ENCODE measurements around the gene HPCAL1.

HPCAL1 gene

GRCh38 chr2:10372862-10373240, 70.1 kb downstream of the HPCAL1 start:
- no peak for DNase-seq

DNA sequence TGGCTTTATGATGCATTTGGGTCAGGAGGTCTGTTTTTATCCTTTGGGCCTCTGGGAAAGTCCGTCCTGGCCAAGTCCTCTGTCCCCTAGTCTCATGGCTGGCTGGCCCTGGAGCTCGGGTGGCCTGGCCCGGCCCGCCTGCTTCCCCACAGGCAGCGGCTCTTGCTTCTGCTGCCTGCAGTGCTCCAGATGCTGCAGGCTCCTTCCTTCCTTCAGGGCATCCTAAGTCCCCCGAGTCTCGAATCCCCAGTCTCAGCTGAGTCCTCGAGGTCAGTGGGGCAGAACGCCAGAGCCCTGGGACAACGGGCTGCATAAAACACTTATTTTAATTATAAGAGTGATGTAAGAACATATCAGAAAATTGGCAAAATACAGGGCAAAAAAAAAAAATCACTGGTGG, 71.2 kb downstream of the HPCAL1 start:
- no peak for DNase-seq

- no peak for DNase-seq
Measured at GRCh38 chr2:10374362-10374943, 71.7 kb downstream of the HPCAL1 start.

- DNase-seq = peak; percentile 55 to 57
Measured at GRCh38 chr2:10375570-10376281, 73.0 kb downstream of the HPCAL1 start.

DNA sequence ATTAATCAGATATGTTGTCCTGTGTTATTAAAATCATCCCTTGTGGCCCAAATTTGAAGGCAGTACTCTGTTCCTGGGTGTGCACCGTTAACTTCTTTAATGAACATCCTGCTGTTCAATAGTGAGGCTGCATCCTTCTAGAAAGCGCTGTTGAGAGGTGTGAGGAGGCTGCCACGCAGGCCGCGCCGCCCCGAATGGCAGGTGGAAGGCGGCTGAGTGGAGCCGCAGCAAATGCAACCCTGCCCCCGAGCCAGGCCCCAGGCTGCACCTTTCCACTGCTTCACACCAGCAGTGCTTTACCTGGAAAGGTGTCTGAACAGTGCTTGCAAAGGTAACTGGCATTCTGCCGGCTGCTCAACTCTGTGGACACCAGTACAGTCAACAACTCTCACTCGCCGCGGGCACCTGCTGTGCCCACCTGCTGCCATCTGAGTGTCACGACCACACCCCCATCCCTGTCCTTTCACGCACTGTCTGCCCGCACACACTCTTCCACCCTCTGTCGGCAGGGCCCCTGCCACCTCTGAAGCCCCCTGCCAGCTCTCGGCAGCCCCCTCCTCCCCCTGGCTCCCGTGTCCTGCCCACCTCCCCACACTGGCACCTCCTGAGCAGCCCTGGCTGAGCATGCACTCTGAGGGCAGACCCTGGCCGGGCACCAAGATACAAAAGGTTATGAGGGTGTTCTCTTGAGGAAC, 74.5 kb downstream of the HPCAL1 start:
- DNase-seq = no peak

- DNase-seq = no peak
Measured at GRCh38 chr2:10377747-10378085, 75.0 kb downstream of the HPCAL1 start.

- peak; percentile 27 to 57 for DNase-seq
Measured at GRCh38 chr2:10378189-10378588, 75.5 kb downstream of the HPCAL1 start.

- DNase-seq = peak; percentile 77 to 82
Measured at GRCh38 chr2:10380048-10380926, 77.6 kb downstream of the HPCAL1 start.

GRCh38 chr2:10381997-10382353, 79.3 kb downstream of the HPCAL1 start:
- DNase-seq = no peak

DNA sequence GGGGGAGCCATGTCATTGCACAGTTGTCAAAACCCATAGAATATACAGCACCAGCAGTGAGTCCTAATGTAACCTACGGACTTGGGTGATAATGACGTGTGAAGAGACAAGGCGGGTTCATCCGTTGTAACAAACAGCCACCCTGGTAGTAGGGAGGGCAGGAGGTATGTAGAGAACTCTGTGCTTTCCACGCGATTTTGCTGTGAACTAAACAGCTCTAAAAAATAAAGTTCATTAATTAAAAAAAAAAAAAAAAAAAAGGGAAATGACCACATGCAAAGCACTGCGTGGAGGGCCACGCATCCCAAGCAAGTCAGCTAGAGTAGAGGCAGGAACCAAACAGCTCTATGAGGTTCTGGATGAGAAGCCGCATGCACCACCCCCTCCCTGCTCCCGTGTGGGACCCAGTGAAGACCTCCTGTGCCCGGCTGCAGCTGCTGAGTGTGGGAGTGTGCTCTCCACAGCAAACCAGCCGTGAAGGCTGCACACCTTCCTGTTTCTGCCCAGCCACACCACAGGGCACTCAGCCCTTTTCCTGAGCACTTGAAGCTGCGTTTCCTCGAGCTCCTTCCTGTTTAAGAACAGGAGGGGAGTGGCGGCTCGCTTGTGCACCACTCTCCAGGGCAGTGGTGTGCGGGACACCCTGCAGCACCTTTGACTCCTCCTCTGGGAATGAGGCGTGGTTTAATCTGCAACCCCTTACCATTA, 79.8 kb downstream of the HPCAL1 start:
- peak; percentile 93 to 96 for DNase-seq

GRCh38 chr2:10383960-10384734, 81.4 kb downstream of the HPCAL1 start:
- peak in 1 of 2 experiments; percentile 22 for DNase-seq

DNA sequence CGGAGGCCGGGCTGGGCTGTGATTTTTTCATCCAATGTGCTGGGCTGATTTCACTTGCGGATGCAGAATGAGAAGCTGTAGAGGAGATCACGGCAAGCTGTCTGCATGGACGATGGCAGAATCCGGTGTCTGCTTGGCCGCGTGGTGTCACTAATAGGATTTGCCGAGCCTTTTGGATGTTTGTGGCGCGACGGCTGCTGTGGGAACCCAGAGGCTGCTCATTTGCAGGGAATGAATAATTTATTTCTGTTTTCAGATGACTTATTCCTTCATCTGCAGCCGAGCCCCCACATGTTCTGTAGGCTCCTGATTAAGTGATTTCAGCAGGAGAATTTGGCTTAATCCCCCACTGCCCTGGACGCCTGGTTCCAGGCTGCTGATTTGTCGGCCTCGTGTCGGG, 82.8 kb downstream of the HPCAL1 start:
- no peak for DNase-seq

DNA sequence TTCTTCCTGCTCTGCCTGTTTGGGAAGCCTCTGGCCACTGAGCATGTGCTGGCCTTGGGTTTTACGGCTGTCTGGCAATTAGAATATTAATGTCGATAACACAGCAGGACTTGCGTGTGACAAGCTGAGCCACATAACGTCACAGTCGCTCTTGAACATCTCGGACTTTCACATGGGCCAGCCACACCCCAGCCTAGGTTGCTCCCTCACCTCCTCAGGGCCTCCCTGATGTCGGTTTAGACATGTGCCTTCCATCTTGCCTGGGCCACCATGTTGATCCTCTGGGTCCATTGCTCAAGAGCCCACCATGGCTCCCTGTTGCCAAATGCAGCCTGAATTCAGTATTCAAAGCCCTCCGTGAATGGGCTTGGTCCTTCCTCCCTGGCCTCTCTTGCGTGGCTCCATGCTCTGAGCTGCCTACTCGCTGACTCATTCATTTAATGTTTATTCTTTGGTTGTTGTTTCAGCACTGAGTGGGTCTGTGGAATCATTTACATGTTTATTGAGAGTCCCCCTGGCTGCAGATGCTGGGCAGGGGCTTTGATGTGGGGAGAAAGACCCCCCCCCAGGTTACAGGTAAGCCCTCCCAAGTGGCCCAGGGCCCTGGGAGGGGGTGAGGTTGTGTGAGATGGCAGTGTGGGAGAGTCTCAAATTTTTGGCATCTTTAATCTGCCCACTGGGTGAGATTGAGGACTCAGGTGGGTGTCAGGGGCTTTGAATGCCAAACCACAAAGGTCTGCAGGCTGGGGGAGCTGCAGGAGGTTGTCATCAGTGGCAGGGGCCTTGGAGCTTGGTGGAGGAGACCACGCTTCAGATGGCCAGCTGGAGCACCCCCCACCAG, 83.4 kb downstream of the HPCAL1 start:
- no peak for DNase-seq

GRCh38 chr2:10387033-10387432, 84.3 kb downstream of the HPCAL1 start:
- no peak for DNase-seq

GRCh38 chr2:10388954-10389560, 86.4 kb downstream of the HPCAL1 start:
- DNase-seq = no peak

- DNase-seq = no peak
Measured at GRCh38 chr2:10389573-10389972, 86.9 kb downstream of the HPCAL1 start.

GRCh38 chr2:10390369-10390801, 87.7 kb downstream of the HPCAL1 start:
- DNase-seq = no peak

- no peak for DNase-seq
Measured at GRCh38 chr2:10392100-10392499, 89.4 kb downstream of the HPCAL1 start.

DNA sequence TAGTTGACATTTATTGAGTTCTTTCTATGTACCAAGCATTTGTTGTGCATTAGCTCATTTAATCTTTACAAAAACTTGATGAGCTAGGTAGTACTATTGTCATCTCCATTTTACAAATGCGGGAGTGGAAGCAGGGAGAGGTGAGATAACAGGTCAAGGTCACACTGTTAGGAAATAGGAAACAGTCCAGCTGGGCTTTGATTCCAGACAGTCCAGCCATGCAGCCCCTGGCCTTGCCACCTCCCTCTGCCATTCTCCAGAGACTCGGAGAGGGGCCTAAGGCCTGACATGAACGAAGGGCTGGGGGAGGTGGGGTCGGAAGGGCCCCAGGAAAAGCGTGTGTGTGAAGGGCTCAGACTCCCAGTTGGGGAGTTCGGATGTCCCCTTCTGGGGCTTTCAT, 89.8 kb downstream of the HPCAL1 start:
- no peak for DNase-seq

DNA sequence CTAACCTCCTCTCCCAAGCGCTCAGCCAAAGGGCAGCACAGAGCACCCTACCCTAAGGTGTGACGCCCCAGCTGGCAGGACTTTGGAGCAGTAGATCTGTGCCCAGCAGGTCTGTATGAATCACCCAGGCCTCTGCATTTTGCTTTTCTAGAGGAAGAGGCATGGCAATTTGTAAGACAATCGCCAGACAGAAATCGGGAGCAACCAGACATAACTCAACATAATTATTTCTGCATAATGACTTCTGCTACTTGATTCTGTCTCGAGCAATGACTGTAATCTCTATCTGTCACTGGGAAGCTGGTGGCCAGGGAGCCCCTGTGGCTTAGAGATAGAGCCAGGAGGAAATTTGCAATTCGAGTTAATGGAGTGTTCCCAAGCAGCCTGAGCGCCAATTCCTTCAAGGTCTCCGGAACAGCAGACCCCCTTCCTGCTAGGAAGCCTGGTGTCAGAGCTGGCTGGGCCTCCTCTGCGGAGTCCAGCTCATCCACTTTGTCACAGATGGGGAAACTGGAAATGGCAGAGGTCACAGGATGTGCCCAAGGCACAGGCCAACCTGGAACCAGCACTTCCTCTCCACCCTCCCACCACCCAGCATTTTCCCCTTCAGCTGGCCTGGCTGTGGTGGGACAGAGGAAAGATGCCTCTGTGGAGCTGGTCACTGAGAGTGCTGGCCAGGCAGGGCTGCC, 90.4 kb downstream of the HPCAL1 start:
- DNase-seq = no peak
